HG03575 (cell line): ENCODE results near the gene ASCL5.

Experiments
- ATAC-seq: cut with Tn5 transposase; IDR thresholded peaks from one replicate; pipeline ENCODE4 v1.9.1; 2021; ENCODE audit not compliant: unreplicated experiment, insufficient number of reproducible peaks, low FRiP score; ENCODE audit errors: extremely low read depth

ASCL5 gene

DNA sequence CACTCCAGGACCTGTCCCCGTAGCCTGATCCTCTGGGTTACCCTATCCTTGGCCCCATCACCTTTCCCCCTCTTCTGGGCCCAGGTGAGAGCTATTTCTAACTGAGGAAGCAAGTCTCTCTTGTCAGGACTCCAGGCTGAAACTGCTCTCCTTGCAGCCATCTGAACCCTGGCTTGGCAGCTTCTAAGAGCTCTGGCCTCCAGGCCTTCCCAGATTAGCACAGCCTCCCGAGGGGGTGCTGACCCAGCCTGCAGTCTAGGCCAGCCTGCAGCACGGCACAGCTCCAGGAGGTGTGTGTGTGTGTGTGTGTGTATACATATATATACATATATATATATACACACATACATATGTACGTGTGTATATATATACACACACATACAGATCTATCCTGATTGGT lies 32.2 kb downstream of the ASCL5 start:
- ATAC-seq, result no peak

DNA sequence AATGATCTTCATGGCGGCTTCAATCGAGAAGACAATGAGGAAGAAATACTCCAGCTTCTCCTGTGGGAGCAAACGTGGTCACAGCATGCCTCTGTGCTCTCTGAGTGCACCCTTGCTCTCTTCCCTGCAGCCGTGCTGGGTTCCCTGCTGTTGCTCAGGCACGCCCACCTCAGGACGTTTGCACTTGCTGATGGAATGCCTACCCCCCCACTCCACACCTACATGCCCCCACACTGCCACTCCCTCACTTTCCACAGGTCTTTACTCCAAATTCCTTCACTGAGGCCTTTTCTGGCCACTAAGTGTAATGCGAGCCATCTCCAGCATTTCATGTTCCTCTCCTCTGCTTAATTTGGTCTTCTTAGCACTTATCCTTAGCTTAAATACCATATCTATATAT lies 33.0 kb downstream of the ASCL5 start:
- no peak for ATAC-seq

DNA sequence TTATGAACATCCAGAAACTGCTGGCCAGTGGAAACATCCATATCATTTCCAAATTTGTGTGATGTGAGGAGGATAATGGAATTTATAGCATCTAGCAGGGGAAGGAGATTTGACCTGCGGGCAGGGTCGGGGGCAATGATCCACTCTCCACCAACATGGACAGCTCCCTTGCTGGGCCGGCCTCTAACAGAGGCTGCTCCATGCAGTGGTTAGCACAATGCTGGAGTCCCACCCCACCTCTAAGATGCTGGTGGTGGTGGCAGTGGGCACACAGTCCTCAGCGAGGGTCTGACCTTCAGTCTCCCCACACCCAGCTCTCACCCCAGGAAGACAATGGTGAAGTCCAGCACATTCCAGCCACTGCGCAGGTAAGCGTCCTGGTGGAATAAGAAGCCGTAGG lies 33.4 kb downstream of the ASCL5 start:
- no peak for ATAC-seq

DNA sequence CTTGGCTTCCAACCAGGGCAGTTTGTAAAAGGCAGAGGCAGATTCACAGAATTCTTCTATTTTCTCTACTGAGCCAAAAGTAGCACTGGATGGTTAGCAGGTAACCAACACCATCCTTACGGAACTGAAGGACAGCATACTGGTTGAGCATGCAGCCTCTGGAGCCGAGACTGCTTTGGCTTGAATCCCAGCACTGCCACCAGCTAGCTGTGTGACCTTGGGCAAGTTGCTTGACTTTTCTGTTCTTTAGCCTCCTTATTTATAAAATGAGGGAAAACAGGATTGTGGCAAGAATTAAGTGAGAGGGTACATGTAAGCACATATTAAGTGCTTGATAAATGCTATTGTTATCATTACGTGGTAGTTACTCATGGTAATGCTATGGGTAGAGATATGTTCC lies 34.2 kb downstream of the ASCL5 start:
- no peak for ATAC-seq

DNA sequence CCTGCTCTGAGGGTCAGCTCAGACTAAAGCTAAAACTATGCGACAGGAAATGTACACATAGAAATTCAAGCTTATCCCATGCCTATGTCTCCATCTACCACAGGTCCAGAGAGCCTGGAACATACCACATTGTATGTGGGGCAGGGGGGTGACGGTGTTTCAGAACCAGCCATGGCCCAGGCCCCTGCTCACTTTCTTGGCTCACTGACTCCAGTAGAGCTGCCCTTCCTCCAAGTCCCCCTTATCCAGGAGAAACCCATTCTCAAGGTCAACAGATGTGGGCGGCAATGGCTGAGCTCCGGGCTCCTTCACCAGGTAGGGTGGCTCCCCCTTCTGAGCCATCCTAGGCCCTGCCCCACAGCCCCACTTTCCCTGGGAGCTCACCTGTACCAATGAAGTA lies 35.7 kb downstream of the ASCL5 start:
- ATAC-seq, result no peak

DNA sequence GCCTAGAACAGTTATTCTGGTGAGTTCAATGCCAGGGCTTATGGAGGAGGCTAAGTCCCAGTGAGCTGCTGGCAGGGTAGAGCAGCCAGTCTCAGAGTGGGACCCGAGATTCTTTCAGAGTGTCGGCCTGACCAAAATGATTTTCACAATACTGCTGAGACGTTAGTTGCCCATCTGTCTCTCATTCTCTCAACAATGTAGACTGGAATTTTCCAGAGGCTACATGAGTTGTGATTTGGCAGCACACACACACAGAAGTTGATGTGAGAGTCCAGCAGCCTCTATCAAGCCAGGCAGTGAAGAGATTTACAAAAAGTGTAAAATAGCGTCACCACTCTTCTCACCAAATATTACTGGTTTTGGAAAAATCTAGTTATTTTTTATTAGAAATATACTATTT lies 36.4 kb downstream of the ASCL5 start:
- no peak for ATAC-seq

DNA sequence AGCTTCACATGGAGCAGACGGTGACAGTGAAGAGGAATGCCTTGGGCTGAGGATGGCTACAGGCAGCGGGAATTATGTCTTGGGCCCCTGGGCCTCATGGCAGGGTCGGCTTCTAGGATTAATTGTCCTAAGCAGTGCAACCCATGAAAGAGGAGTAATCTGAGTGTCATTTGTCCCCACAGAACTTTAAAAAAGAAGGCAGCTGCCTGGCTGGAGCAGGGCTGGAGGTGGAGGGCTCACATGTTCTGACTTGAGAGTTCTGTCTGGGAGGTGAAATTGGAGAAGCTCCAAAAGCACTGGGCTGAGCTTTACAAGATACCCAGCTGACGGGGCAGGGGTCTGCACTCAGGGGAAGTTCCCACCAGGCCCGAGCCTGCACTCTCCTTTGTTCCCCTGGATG lies 37.4 kb downstream of the ASCL5 start:
- ATAC-seq, result no peak

DNA sequence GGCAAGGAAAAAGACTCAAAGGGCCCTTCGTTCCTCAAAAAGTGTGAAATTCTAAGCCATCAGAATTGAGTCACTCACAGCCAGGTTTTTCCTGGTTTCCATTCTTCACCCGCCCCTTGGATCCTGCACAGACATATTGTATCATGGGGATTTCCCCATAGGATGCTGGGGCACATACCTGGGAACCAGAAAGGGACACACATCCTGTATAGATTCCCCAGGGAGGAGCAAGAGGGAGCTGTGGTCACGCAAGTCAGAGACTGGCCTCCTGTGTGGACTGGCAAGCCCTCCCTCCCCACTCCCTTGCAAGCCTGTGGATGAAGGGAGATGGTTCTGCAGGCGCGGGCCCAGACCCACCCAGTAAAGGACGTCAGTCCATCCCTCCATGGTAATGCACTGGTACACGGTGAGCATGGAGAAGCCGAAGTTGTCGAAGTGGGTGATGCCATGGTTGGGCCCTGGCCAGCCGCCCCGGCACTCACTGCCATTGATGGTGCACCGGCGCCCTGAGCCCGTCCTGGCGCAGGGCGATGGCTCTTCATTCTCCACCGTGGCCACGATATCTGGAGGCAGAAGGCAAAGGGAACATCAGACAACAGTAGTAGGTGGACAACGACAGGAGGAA lies 38.0 kb downstream of the ASCL5 start:
- ATAC-seq, result no peak

DNA sequence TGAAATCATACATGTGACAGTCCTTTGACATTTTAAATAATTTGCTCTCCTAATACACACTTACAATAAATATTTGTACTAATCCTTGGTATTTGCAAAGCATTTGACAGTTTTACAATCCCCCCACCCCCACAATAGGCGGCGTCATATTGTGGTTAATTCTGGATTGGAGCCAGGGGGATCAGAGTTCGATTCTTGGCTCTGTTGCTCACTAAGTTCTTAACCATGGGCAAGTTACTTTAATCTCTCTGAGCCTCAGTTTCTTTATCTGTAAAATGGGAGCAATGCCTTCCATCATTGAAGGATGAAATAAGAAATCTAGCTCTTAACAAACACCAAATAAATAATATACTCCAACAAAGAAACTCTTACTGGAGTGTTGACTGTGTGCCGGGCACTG lies 38.6 kb downstream of the ASCL5 start:
- ATAC-seq, result no peak

DNA sequence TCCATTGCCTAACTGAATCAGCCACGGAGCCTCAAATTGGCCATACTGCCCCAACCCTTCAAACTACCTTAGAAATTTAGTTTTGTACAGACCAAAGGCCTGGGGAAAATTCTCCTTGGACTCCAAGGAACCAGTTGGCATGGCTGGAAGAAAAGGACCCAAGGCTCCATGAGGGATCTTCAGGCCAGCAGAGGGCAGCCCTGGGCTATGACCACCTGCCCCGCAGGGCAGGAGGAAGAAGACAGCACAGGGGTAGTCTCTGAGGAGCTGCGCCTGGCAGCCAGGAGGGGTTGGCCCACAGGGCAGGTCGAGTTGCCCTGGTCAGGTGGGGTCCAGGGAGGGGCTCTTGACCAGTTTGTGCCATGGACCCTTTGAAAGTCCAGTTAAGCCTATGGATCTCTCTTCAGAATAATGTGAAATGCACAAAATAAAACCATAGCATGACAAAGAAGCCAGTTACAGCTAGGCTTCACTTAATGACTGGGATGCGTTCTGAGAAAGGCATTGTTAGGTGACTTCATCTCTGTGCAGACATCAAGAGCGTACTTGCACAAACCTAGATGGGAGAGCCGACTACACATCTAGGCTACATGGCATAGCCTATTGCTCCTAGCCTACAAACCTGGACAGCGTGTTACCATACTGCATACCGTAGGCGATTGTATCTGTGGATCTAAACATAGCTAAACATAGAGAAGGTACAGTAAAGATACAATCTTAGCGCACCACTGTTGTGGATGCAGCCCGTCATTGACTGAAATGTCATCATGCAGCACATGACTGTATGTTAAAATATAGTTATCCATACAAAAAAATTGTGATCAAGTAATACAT lies 40.9 kb downstream of the ASCL5 start:
- ATAC-seq, result no peak

DNA sequence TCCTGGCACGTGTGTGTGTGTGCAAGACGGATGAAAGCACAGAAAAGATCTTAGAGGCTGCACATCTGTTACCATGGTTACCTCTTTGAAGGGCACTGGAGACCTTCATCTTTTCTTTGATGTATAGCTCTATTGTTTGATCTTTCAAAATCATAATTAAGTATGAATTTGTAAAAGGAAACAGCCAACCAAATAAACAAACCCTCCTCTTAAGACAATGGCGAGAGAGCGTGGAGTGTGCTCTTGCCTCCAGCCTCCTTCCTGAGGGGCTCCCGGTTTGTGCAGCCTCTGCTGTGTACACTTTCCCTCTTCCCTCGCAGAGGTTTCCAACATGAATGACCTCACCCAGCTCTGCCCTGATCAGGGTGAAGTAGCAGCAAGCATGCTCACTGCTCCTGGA lies 42.7 kb downstream of the ASCL5 start:
- ATAC-seq, result no peak

DNA sequence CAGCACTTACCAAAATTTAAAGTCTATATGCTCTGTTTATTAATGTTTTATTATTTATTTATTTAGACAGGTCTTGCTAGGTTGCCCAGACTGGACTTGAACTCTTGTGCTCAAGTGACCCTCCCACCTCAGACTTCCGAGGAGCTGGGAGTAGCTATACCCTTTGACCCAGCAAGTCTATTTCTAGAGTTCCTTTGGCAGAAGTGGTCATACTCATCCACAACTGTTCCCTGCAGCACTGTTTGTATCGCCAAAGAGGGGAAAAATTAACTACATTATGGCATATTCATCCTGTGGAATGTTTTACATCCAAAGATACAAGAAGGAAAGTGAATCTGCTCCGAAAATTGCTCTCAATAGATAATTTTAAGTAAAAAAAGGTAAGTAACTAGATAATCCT lies 43.2 kb downstream of the ASCL5 start:
- no peak for ATAC-seq

DNA sequence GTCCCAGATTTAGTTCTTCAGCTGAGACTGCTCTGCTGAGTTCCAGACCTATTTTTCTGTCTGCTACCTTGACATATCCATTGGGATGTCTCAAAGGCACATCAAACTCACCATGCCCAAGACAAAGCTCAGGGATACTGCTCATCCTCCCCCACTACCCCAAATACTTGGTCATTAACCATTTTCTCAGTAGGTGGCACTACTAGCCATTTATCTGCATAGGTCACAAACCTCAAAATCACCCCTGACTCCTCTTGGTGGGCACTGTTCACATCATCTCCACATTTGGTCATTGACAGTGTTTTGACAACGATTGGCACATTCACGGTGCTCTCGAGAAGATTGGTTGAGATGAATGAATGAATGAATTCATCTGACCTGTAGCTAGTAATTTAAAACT lies 46.8 kb downstream of the ASCL5 start:
- no peak for ATAC-seq

DNA sequence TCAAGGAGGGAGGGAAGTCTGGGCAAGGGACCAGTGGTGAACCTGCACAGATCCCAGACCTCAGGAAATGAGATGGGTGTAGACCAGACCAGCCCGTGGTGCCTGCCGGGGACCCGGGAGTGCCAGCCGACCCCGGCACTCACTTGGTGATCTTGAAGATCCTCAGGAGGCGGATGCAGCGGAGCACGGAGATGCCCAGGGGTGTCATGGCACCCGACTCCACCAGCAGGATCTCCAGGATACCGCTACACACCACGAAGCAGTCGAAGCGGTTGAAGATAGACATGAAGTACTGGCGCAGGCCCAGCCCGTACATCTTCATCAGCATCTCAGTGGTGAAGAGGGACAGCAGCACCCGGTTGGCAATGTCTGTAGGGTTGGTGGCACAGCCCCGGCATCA lies 49.2 kb downstream of the ASCL5 start:
- ATAC-seq, result no peak

DNA sequence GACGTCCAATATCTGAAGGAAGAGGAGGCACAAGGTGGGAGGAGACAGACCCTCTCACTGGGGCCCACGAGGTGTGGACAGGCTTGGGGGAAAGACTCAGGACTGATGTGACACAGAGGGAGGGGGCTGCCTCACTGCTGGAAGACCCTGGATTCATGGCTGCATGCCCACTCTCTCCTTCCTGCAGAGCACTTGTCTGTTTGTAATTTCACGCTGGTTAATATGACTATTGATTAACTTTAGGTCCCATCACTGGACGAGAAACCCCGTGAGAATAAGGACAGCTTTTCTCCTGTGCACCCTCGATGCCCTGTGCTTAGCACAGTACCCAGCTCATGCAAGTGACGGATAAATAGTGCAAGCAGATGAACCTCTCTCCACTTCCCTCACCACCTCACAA lies 49.9 kb downstream of the ASCL5 start:
- ATAC-seq, result no peak

DNA sequence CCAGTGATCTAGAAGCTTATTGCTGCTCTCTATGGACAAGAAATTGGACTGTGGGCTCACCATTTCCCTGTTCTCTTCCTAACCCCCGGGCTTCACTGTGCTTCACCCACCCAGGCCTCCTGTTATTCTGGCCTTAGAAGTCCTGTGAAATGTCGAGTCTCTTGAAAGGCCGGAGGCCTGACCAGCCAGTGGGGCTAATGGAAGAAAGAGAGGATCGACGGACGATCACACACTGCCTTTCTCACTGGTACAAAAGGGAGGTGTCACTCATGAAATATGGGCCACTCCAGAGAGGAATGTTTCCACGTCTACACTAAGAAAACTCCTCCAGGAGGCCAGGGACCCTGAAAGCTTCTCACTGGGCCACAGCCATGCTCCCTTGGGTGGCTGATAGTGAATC lies 50.9 kb downstream of the ASCL5 start:
- ATAC-seq, result no peak

DNA sequence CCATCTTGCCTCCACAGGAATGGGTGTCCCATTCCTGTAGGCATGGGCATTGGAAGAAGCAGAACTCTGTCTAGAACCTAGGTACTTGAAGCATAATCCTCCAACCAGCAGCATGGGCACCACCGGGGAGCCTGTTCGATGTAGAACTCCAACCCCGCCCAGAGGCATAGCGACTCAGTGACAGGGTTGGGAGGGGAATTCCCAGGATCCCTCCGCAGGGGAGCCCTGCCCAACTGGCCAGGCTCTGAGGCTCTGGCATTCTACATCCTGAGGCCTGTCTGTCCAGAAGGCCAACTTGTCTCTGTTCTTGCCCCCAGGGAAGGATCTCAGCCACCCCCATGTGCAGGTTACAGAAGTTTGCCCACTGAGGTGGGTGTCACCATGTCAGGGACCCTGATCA lies 53.0 kb downstream of the ASCL5 start:
- no peak for ATAC-seq

DNA sequence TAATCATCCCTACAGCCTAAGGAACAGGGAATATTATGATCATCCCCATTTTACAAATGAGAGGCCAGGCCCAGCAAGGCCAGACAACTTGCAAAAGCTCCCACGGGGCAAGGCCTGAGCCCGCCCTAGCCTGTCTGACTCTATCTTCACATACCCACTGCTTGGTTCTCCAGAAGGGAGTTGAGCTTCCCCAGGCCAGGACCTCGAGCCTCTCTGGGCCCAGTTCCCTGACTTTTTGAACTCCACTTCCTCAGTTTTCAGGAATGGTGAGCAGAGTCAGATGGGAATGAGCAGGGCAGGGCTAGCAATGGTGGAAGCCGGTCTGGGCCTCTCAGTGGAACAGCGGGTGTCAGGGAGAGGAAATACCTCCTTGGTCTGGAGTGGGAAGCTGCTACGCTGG lies 54.1 kb downstream of the ASCL5 start:
- ATAC-seq, result no peak

DNA sequence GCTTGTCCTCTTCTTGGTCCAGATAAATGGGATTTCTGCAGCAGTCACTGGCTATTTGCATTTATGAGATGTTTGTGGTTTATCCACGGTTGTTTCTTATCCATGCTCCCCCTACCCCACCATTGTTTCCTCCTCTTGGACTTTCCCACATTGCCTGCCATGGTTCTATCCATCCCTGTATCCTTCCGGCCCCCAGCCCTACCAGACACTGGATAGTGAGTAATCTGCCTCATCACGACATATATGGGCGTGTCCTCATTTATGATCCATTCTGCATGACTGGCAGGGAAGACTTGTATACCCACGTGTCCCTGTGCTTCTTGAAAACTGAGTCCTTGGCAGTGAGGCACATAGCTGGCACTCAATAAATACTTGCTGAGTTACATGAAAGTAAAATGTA lies 54.8 kb downstream of the ASCL5 start:
- no peak for ATAC-seq

DNA sequence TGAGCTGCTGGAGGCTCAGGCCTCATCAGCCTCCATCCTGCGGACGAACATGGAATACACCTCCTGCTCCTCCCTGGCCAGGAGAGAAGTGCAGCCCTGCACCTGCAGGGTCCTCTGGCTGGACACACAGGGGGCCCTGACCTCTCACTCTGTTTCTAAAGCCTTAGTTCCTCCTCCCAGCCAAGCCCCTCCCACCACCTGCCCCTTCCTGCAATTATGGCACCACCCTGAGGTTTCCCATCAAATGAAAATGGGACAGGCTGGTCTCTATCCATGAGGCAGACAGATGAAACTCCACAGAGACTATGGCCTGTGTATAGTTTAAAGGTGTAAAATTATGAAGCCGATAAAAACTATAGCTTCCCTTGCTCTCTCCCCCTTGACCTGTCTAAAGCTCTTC lies 57.3 kb downstream of the ASCL5 start:
- ATAC-seq, result no peak

DNA sequence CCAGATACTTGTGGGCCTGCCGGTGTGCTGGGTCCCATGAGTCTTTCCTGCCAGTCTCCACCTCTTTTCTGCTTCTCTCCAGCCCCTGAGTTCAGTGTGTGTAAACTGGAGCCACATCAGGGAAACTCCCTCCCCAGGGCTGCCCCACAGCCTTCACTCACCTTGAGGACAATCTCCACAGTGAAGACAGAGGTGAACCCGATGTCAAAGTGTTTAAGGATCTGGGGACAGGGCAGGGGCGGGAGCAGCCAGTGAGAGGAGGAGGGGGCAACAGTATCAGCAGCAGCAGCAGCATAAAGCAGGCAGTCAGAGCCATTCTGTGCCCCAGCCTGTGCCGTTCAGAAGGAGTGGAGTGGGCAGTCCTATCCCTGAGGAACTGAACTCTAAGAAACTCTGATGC lies 58.0 kb downstream of the ASCL5 start:
- ATAC-seq, result no peak
